Gastrocnemius medialis (tissue), 4 donors: Measurements from ENCODE around the gene ENTPD6. TPM values are rescaled to one million over a fixed set of nuclear protein-coding genes. Genes with fewer than 3 reads are reported as not detected.

Source experiments
- ATAC-seq, 2 donors: fragments of 150-250 bp; one replicate each; pipeline ENCODE4 v1.9.1; 2016
- DNase-seq, 2 donors: peaks; one replicate each; pipeline ENCODE4 v3.0.0-alpha.2; 2019
- H3K27ac ChIP-seq, 4 donors: fragments of 200-600 bp; sonication (generic); 1 replicate in 1 of 4; 2 replicates in 3 of 4; pipeline ENCODE4 v1.5.1; 2016 to 2018; ENCODE audit warnings: mild to moderate bottlenecking in 2 of 4, moderate library complexity in 1 of 4
- H3K27me3 ChIP-seq, 3 donors: fragments of 200-600 bp; sonication (generic) in 2 of 3; 1 replicate in 1 of 3; 2 replicates in 2 of 3; pipeline versions ENCODE4 v1.5.1 to v1.6.0; 2016 to 2019; ENCODE audit warnings: mild to moderate bottlenecking in 1 of 3, moderate library complexity in 1 of 3
- H3K36me3 ChIP-seq, 2 donors: fragments of 200-600 bp; sonication (generic) in 1 of 2; one replicate each; pipeline ENCODE4 v1.5.1; 2017 to 2018
- H3K4me1 ChIP-seq, 2 donors: fragments of 200-600 bp; sonication (generic) in 1 of 2; one replicate each; pipeline ENCODE4 v1.5.1; 2016 to 2017; ENCODE audit warnings: mild to moderate bottlenecking in 2 of 2
- H3K4me3 ChIP-seq, 4 donors: fragments of 200-600 bp; sonication (generic) in 3 of 4; 1 replicate in 1 of 4; 2 replicates in 3 of 4; pipeline ENCODE4 v1.5.1; 2016 to 2019; ENCODE audit warnings: mild to moderate bottlenecking in 2 of 4
- H3K9me3 ChIP-seq, 3 donors: fragments of 200-600 bp; sonication (generic) in 2 of 3; 1 replicate in 1 of 3; 2 replicates in 2 of 3; pipeline ENCODE4 v1.5.1; 2016 to 2019
- POLR2A ChIP-seq, 2 donors: fragments of 450-650 bp; IDR thresholded peaks; one replicate each; pipeline ENCODE4 v1.6.1; 2017; ENCODE audit warnings: antibody characterized with exemption in 2 of 2, mild to moderate bottlenecking in 2 of 2, moderate library complexity in 2 of 2
- in situ Hi-C, 4 donors: fragments of 200-750 bp; cut with MboI; loops; one replicate each; pipeline versions ENCODE4 v1.15.0 to v1.8.0; 2017; ENCODE audit warnings: low sequenced_read_pairs in 4 of 4
- intact Hi-C: fragments of 100-400 bp; cut with DNase I; formaldehyde crosslinking; loops from one replicate; pipeline ENCODE4 v1.15.1; 2023; ENCODE audit warnings: low total_unique reads
- total RNA-seq, 4 donors: library from RNA; depleted of rRNA; stranded (reverse); fragments of >200 nt; gene quantifications; one replicate each; pipeline versions ENCODE4 v1.1.0 to v1.2.3, GENCODE V29; 2016
- TF ChIP-seq, protein P1 (sequence below), 5 experiments: fragments of 450-650 bp in 3 of 5; fragments of 200-600 bp in 2 of 5; sonication (generic) in 2 of 5; IDR thresholded peaks in 4 of 5; conservative IDR thresholded peaks in 1 of 5; 1 replicate in 4 of 5; 2 replicates in 1 of 5; pipeline ENCODE4 v1.5.1; 2016 to 2019; ENCODE audit warnings: antibody characterized with exemption in 5 of 5, mild to moderate bottlenecking in 3 of 5, moderate library complexity in 3 of 5

Gene ENTPD6
- total RNA-seq, 4 donors from 2014 or later = 27.0 to 61.1 (median 50.2) TPM

DNA sequence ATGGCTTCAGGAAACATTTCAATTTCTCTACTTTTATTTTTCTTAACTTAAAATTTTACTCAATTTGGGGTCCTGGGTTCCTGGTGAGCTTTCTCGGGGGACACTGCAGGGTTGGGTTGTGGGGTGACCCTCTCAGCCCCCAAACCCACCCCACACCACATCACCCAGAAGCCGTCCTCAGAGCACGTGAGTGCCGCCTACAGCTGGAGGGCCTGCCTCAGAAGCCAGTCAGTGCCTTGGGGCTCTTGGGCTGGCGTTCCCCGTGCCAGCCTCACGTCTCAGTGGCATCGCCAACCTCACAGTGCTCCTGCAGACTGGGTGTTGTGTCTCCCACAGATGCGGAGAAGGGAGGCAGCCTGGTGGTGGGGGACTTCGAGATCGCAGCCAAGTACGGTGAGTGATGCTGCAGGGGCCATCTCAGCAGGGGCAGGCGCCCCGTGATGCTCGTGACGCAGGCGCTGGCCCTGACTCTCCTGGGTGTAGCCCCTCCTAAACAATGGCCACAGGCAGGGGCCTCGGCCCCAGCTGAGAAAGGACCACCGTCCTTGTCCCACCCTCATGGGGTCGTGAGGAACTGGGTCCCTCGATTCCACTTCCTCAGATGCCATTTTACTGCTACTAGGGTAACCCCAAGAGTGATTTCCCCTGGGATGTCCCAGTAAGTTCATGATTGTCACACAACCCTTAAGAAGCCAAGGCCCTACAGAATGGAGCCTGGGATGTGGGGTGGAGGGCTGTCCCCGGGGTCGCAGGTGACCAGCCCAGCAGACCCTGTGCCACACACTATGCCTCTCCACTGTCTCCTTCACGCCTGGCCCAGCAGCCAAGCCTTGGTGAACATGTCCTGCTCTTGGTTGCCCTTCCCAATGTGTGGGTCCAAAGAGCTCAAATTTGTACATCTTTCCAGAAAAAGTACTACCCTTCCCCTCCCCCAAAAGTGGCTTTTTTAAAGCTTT is 28.5 kb downstream of the ENTPD6 start:
- TF ChIP-seq, protein P1, sequence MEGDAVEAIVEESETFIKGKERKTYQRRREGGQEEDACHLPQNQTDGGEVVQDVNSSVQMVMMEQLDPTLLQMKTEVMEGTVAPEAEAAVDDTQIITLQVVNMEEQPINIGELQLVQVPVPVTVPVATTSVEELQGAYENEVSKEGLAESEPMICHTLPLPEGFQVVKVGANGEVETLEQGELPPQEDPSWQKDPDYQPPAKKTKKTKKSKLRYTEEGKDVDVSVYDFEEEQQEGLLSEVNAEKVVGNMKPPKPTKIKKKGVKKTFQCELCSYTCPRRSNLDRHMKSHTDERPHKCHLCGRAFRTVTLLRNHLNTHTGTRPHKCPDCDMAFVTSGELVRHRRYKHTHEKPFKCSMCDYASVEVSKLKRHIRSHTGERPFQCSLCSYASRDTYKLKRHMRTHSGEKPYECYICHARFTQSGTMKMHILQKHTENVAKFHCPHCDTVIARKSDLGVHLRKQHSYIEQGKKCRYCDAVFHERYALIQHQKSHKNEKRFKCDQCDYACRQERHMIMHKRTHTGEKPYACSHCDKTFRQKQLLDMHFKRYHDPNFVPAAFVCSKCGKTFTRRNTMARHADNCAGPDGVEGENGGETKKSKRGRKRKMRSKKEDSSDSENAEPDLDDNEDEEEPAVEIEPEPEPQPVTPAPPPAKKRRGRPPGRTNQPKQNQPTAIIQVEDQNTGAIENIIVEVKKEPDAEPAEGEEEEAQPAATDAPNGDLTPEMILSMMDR (IDR thresholded peaks at IDR 0.05 in 4 of 5, conservative IDR thresholded peaks at IDR 0.05 in 1 of 5) = no peak
- no peak for TF ChIP-seq POLR2A (IDR thresholded peaks at IDR 0.05)
- in situ Hi-C loops (loop anchor here in 1 of 4 donors (25.0 kb wide), 1 partner anchor 237 kb away; the partner anchor contains the start of gene APMAP), intact Hi-C loops (no loop called here)
- Histone ChIP-seq H3K36me3 (peaks cover 0 to 12% of the 10 kb centered on the region in 2 donors), H3K9me3 (no peaks in the 10 kb centered on the region), H3K27ac (no peak overlapping the region), H3K27me3 (no peaks in the 10 kb centered on the region), H3K4me3 (no peak overlapping the region), H3K4me1 (peaks cover 33 to 39% of the 10 kb centered on the region in 2 donors)
- no peak for DNase-seq
- ATAC-seq = no peak

DNA sequence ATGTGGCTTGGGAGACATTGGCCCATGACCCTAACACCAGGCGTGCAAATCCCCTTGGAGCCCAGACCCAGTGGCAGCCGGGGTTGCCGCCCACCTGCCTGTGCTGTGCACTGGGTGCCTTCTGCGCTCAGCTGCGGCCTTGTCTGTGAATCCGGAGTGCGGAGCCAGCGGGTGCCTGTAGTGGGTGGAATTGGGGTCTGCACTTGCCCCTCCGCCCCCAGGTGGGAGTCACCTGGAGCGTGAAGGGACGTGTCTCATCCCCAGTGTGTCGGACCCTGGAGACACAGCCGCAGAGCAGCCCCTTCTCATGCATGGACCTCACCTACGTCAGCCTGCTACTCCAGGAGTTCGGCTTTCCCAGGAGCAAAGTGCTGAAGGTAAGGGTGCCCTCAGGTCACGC is 29.4 kb downstream of the ENTPD6 start:
- Histone ChIP-seq H3K4me1 (peaks cover 33 to 37% of the 10 kb centered on the region in 2 donors), H3K27ac (no peak overlapping the region), H3K27me3 (no peaks in the 10 kb centered on the region), H3K4me3 (no peak overlapping the region), H3K9me3 (no peaks in the 10 kb centered on the region), H3K36me3 (peaks cover 0 to 12% of the 10 kb centered on the region in 2 donors)
- intact Hi-C loops = no loop called here
- DNase-seq = no peak
- in situ Hi-C loops = loop anchor here in 1 of 4 donors (25.0 kb wide), 1 partner anchor 238 kb away; the partner anchor contains the start of gene APMAP
- TF ChIP-seq, protein P1 (IDR thresholded peaks at IDR 0.05 in 4 of 5, conservative IDR thresholded peaks at IDR 0.05 in 1 of 5) = no peak
- no peak for TF ChIP-seq POLR2A (IDR thresholded peaks at IDR 0.05)
- ATAC-seq = no peak

DNA sequence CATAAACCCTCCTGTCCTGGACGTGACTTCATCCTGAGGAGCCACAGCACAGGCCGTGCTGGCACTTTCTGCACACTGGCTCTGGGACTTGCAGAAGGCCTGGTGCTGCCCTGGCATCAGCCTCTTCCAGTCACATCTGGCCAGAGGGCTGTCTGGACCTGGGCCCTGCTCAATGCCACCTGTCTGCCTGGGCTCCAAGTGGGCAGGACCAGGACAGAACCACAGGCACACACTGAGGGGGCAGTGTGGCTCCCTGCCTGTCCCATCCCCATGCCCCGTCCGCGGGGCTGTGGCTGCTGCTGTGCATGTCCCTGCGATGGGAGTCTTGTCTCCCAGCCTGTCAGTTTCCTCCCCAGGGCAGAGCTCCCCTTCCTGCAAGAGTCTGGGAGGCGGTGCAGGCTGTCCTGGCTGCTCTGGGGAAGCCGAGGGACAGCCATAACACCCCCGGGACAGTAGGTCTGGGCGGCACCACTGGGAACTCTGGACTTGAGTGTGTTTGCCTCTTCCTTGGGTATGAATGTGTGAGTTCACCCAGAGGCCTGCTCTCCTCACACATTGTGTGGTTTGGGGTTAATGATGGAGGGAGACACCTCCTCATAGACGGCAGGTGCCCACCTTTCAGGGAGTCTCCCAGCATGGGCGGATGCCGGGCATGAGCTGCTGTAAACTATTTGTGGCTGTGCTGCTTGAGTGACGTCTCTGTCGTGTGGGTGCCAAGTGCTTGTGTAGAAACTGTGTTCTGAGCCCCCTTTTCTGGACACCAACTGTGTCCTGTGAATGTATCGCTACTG is 30.3 kb downstream of the ENTPD6 start:
- intact Hi-C loops = loop anchor here (2.0 kb wide), 1 partner anchor 21 kb away; no protein-coding TSS in a partner anchor
- DNase-seq (no peak), ATAC-seq (no peak)
- no peak overlapping the region for H3K4me3 ChIP-seq
- H3K36me3 ChIP-seq = peaks cover 0 to 12% of the 10 kb centered on the region in 2 donors
- H3K27me3 ChIP-seq = no peaks in the 10 kb centered on the region
- no peaks in the 10 kb centered on the region for H3K9me3 ChIP-seq
- TF ChIP-seq POLR2A (IDR thresholded peaks at IDR 0.05) = no peak
- TF ChIP-seq, protein P1 (IDR thresholded peaks at IDR 0.05 in 4 of 5, conservative IDR thresholded peaks at IDR 0.05 in 1 of 5) = no peak
- peak overlapping the region in 3 of 4 donors; percentile 66 to 73 (median 67) for H3K27ac ChIP-seq
- peaks cover 26 to 30% of the 10 kb centered on the region in 2 donors for H3K4me1 ChIP-seq
- in situ Hi-C loops = no loop called here

DNA sequence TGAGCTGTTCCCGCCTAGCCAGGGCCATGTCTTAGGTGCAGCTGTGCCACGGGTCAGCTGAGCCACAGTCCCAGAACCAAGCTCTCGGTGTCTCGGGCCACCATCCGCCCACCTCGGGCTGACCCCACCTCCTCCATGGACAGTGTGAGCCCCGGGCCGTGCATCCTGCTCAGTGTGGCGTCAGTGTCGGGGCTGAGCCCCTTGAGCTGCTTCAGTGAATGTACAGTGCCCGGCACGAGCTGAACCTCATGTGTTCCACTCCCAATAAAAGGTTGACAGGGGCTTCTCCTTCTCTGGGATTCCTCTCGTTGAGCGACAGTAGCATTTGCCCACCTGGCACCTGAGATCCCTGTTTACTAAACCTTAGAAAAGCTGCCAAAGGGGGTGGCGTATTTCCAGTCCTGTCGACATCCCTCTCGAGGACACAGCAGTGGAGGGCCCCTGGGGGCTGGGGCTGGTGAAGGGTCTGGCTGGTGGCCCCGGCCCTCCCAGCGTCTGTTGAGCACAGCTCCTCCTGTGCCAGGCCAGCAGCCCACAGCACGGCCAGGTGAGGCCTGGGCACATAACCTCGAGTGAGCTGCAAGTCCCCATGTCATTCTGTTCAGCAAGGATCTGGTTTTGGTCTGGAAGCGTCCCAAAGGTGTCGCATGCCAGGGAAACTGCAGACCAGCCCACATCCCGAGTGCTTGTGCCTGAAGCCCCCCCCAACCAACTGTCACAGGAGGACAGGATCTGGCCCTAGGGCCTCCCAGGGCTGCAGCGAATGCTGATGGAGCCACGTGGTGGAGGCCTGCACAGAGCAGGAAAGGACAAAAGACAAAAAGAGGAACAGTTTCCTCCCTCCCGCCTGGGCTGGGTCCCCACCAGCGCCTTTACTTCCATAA is 31.2 kb downstream of the ENTPD6 start:
- peak in 1 of 2 donors; percentile 33 for DNase-seq
- ATAC-seq = peak; percentile 46 to 59
- H3K27me3 ChIP-seq = no peaks in the 10 kb centered on the region
- peaks cover 18 to 22% of the 10 kb centered on the region in 2 donors for H3K4me1 ChIP-seq
- H3K27ac ChIP-seq = peak overlapping the region; percentile 44 to 73 (median 66)
- H3K4me3 ChIP-seq = peak overlapping the region in 1 of 4 donors; percentile 28
- intact Hi-C loops = loop anchor here (2.0 kb wide), 1 partner anchor 20 kb away; no protein-coding TSS in a partner anchor
- in situ Hi-C loops = no loop called here
- TF ChIP-seq POLR2A (IDR thresholded peaks at IDR 0.05) = no peak
- TF ChIP-seq, protein P1 (IDR thresholded peaks at IDR 0.05 in 4 of 5, conservative IDR thresholded peaks at IDR 0.05 in 1 of 5) = no peak
- no peaks in the 10 kb centered on the region for H3K9me3 ChIP-seq
- peaks cover 0 to 12% of the 10 kb centered on the region in 2 donors for H3K36me3 ChIP-seq
